IMR-90 (cell line): ENCODE results near the gene DDX24. TPM values are rescaled to one million over a fixed set of nuclear protein-coding genes. Genes with fewer than 3 reads are reported as not detected.

Experiments used
- ATAC-seq: fragments of 200-7000 bp; cut with Tn5 transposase; 2 replicates; pipeline ENCODE4 v1.9.1; 2020; ENCODE audit warnings: low read depth, mild to moderate bottlenecking, moderate library complexity
- BruUV-seq: library from RNA; stranded (reverse); fragments of 400-500 nt; replicated peaks from 2 replicates; lab custom pipeline; 2021; lab: Mats Ljungman, UMichigan
- CTCF ChIA-PET: fragments of 300-600 bp; formaldehyde crosslinking; extraction: SDS; loops from one replicate; lab custom pipeline; 2021; ENCODE audit warnings: antibody characterized with exemption; lab: Yijun Ruan, JAX
- POLR2A ChIA-PET: fragments of 300-600 bp; sonication (Branson Sonifier 250); formaldehyde crosslinking; loops from one replicate; lab custom pipeline; 2022; ENCODE audit warnings: antibody characterized with exemption; ENCODE audit not compliant: unreplicated experiment; lab: Charles Lee
- DNase-seq: peaks from one replicate; pipeline ENCODE4 v3.0.0; 2013
- H2AFZ ChIP-seq: replicated peaks from 2 replicates; pipeline ENCODE3; 2013; ENCODE audit warnings: low read length, mild to moderate bottlenecking; ENCODE audit not compliant: poor library complexity
- H2AK5ac ChIP-seq: 2 replicates; pipeline ENCODE4 v1.6.1; 2013; ENCODE audit warnings: low read depth, low read length, inconsistent platforms
- H2AK9ac ChIP-seq: replicated peaks from 2 replicates; pipeline ENCODE3; 2013; ENCODE audit warnings: mild to moderate bottlenecking, low read depth, low read length, moderate library complexity; ENCODE audit not compliant: poor library complexity
- H2BK120ac ChIP-seq: 2 replicates; pipeline ENCODE4 v1.6.1; 2013; ENCODE audit warnings: low read depth, low read length, inconsistent platforms
- H2BK15ac ChIP-seq: 3 replicates; pipeline ENCODE4 v1.6.1; 2013; ENCODE audit warnings: low read depth, low read length, inconsistent platforms
- H2BK20ac ChIP-seq: 2 replicates; pipeline ENCODE4 v1.6.1; 2013; ENCODE audit warnings: low read depth, mild to moderate bottlenecking, inconsistent platforms, low read length, moderate library complexity
- H2BK5ac ChIP-seq: 2 replicates; pipeline ENCODE4 v1.6.1; 2013; ENCODE audit warnings: mild to moderate bottlenecking, low read depth, low read length, inconsistent platforms; ENCODE audit not compliant: poor library complexity, severe bottlenecking
- H3K14ac ChIP-seq: replicated peaks from 2 replicates; pipeline ENCODE4 v1.6.1; 2013; ENCODE audit warnings: low read depth, low read length, inconsistent platforms
- H3K18ac ChIP-seq: 2 replicates; pipeline ENCODE4 v1.6.1; 2013; ENCODE audit warnings: low read depth, low read length, control low read depth
- H3K23ac ChIP-seq: 2 replicates; pipeline ENCODE4 v1.6.1; 2013; ENCODE audit warnings: low read depth, low read length, inconsistent platforms
- H3K27ac ChIP-seq: 2 replicates; pipeline ENCODE4 v1.5.1; 2013; ENCODE audit warnings: mild to moderate bottlenecking, control low read depth, low read length; ENCODE audit not compliant: insufficient read depth
- H3K27me3 ChIP-seq: 2 replicates; pipeline ENCODE4 v1.6.1; 2013; ENCODE audit warnings: low read length; ENCODE audit not compliant: control insufficient read depth, insufficient read depth
- H3K36me3 ChIP-seq: 2 replicates; pipeline ENCODE4 v1.6.1; 2013; ENCODE audit warnings: low read length, mixed read lengths; ENCODE audit not compliant: control insufficient read depth, insufficient read depth
- H3K4ac ChIP-seq: 2 replicates; pipeline ENCODE4 v1.6.1; 2013; ENCODE audit warnings: low read depth, low read length, inconsistent platforms
- H3K4me1 ChIP-seq: 2 replicates; pipeline ENCODE4 v1.6.1; 2013; ENCODE audit warnings: low read length, mixed read lengths; ENCODE audit not compliant: control insufficient read depth, insufficient read depth
- H3K4me2 ChIP-seq: 2 replicates; pipeline ENCODE4 v1.6.1; 2013; ENCODE audit warnings: low read depth, mild to moderate bottlenecking, control low read depth, low read length, moderate library complexity
- H3K4me3 ChIP-seq: 2 replicates; pipeline ENCODE4 v1.5.1; 2013; ENCODE audit warnings: low read depth, mild to moderate bottlenecking, control low read depth, low read length, moderate library complexity; ENCODE audit not compliant: insufficient read depth
- H3K56ac ChIP-seq: 2 replicates; pipeline ENCODE4 v1.6.1; 2013; ENCODE audit warnings: low read length, inconsistent platforms; ENCODE audit not compliant: insufficient read depth; ENCODE audit errors: extremely low read depth
- H3K79me1 ChIP-seq, 2 experiments: 2 replicates each; pipeline ENCODE4 v1.6.1; 2013; ENCODE audit warnings: low read length in 2 of 2, inconsistent platforms in 1 of 2, low read depth in 1 of 2
- H3K9ac ChIP-seq: 2 replicates; pipeline ENCODE4 v1.6.1; 2013; ENCODE audit warnings: low read depth, low read length, control low read depth
- H3K9me1 ChIP-seq: 2 replicates; pipeline ENCODE4 v1.6.1; 2013; ENCODE audit warnings: low read length, inconsistent platforms; ENCODE audit not compliant: insufficient read depth
- H3K9me3 ChIP-seq: 2 replicates; pipeline ENCODE4 v1.6.1; 2013; ENCODE audit warnings: low read length; ENCODE audit not compliant: control insufficient read depth, insufficient read depth
- H4K20me1 ChIP-seq: 2 replicates; pipeline ENCODE4 v1.6.1; 2013; ENCODE audit warnings: low read length, inconsistent platforms; ENCODE audit not compliant: insufficient read depth
- H4K5ac ChIP-seq: 2 replicates; pipeline ENCODE4 v1.6.1; 2013; ENCODE audit warnings: mild to moderate bottlenecking, low read depth, low read length, control low read depth
- H4K8ac ChIP-seq, 2 experiments: 2 replicates each; pipeline ENCODE4 v1.6.1; 2013; ENCODE audit warnings: low read depth in 2 of 2, low read length in 2 of 2, control low read depth in 1 of 2, inconsistent platforms in 1 of 2
- H4K91ac ChIP-seq: 2 replicates; pipeline ENCODE4 v1.6.1; 2013; ENCODE audit warnings: low read depth, low read length, inconsistent platforms; ENCODE audit not compliant: insufficient read depth
- RCOR1 ChIP-seq: IDR thresholded peaks from 2 replicates; pipeline ENCODE4 v1.6.1; 2012; ENCODE audit warnings: mild to moderate bottlenecking, low read length, improper control_type of control experiment; ENCODE audit not compliant: insufficient replicate concordance
- WGBS, 2 experiments: methylation state at CpG; one replicate each; pipeline versions ENCODE4 v1.1.5 to v1.1.7; 2013; ENCODE audit warnings: missing lambda C conversion rate in 2 of 2; ENCODE audit not compliant: insufficient read length in 1 of 2; ENCODE audit errors: extremely low coverage in 2 of 2; 5-methylcytosine and 5-hydroxymethylcytosine counted together
- dilution Hi-C: fragments of 300-500 bp; cut with HindIII; formaldehyde crosslinking; loops from one replicate; pipeline ENCODE4 v1.14.3; 2018; ENCODE audit warnings: low sequenced_read_pairs; ENCODE audit not compliant: unreplicated experiment
- in situ Hi-C: fragments of 300-500 bp; cut with MboI; formaldehyde crosslinking; loops from 3 replicates; pipeline ENCODE4 v1.14.3; 2019; ENCODE audit warnings: low sequenced_read_pairs, inconsistent platforms, mixed read lengths
- intact Hi-C: fragments of 100-400 bp; cut with micrococcal nuclease; formaldehyde crosslinking; loops from 2 replicates; pipeline ENCODE4 v1.10.0; 2022
- polyA plus RNA-seq, 3 experiments: library from polyadenylated mRNA; depleted of rRNA; stranded (reverse); fragments of >200 nt; gene quantifications; 2 replicates each; pipeline ENCODE4 v1.2.3, GENCODE V29; 2012; ENCODE audit warnings: low replicate concordance in 1 of 3
- total RNA-seq: library from RNA; depleted of rRNA; stranded (reverse); fragments of >200 nt; gene quantifications from 2 replicates; pipeline ENCODE4 v1.2.3, GENCODE V29; 2012

The DDX24 gene
- total and polyA plus RNA-seq, 2 of the 4 experiments (the other 2 are of a cell fraction), result 134 to 155 TPM

DNA sequence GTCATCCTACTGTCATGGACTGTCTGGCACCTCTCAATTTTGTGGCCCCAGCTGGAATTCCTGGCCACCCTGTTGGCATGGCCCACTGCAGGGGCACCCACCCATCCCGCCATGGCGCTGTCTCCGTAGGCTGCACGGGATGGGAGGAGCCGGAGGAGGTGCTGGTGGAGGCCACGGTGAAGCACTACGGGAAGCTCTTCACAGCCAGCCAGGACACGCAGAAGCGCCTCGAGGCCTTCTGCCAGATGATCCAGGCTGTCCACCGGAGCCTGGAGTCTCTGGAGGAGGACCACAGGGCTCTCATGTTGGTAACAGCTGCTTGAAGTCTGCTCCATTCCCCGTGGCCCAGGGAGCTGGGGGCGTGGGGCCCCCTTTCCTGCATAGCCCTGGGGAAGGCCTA, 80.0 kb downstream of the DDX24 start:
- Histone ChIP-seq H2BK120ac (no peak overlapping the region), H3K23ac (no peak overlapping the region), H2AK9ac (no peak overlapping the region), H3K4me2 (no peak overlapping the region), H2BK15ac (no peak overlapping the region), H3K36me3 (no peaks in the 10 kb centered on the region), H3K56ac (no peak overlapping the region), H4K8ac (no peak overlapping the region), H3K4me1 (no peaks in the 10 kb centered on the region), H3K27ac (no peak overlapping the region), H3K9me1 (no peaks in the 10 kb centered on the region), H3K79me1 (no peaks in the 10 kb centered on the region), H4K5ac (no peak overlapping the region), H3K14ac (no peak overlapping the region), H3K18ac (no peak overlapping the region), H2BK20ac (no peak overlapping the region), H2BK5ac (no peak overlapping the region), H4K91ac (no peak overlapping the region), H3K9ac (no peak overlapping the region), H3K9me3 (no peaks in the 10 kb centered on the region), H4K20me1 (no peaks in the 10 kb centered on the region), H2AFZ (no peak overlapping the region), H2AK5ac (no peak overlapping the region), H3K4ac (no peak overlapping the region), H3K27me3 (peaks cover 25% of the 10 kb centered on the region), H3K4me3 (no peak overlapping the region)
- ATAC-seq (no peak), DNase-seq (no peak)
- CTCF ChIA-PET, result interaction anchor here (0.9 to 5.3 kb wide), 3 partner anchors 59 to 136 kb away, joined by 3 to 50 read pairs (median 8); no protein-coding TSS in a partner anchor
- no TSS peak for BruUV-seq
- POLR2A ChIA-PET, result no interaction called here
- TF ChIP-seq RCOR1, result no peak
- dilution Hi-C loops (no loop called here), intact Hi-C loops (loop anchor here (1.0 to 5.0 kb wide), 2 partner anchors 44 to 62 kb away; no protein-coding TSS in a partner anchor), in situ Hi-C loops (loop anchor here (5.0 kb wide), 1 partner anchor 59 kb away; no protein-coding TSS in a partner anchor)
- WGBS, 2 experiments, result 72% methylated on average over 13 of the region's 13 CpGs; no CpG with 5 or more reads in 1 of the 2 experiments
